ENCODE results near the gene LY6G6F.

Gene LY6G6F

DNA sequence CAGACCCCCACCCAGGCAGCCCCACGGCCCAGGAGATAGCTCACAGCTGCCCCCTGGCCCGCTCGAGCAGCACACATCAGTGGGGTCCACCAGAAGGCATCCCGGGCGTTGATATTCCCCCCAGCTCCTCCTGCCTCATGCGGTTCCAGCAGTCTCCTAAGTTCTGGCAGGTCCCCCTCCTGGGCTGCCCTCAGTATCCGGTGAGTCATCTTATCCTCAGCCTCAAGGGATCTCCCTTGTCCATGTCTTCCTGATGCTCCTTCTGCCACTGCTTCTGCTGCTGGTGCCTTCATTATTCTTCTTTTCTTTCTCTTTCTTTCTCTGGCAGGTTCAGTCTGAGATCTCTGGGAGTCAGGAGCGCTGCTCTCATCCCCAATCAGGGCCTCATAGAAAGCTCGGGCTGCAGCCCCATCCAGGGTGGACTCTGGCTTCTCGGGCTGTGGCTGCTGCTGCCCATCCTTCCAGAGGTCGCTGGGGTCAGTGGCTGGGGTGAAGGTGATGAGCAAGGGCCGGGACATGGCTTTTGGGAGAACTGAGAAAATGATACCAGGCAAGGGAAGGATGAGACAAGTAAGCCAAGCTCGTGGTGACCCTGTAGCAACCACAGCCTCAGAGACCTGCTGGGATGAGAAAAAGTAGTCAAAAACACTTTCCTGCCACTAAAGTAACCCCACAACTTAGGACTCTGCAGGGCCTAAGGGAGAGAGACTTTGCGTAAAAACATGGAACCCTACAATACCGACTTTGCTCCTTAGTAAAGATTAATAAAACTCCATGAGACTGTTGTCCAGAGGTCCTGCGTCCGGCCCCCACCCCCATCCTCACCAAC lies 42.5 kb upstream of the LY6G6F start:
- Mint-ChIP-seq H3K4me3 (peak overlapping the region; percentile 93), H3K4me1 (peaks cover 73% of the 10 kb centered on the region), H3K27me3 (ENCODE audit: low read depth, poor library complexity) (peaks cover 8% of the 10 kb centered on the region), H3K27ac (peak overlapping the region; percentile 96), H3K36me3 (ENCODE audit: low read depth) (peaks cover 43% of the 10 kb centered on the region), H3K9me3 (no peaks in the 10 kb centered on the region)
- DNase-seq = no peak
- TF ChIP-seq, protein P1, sequence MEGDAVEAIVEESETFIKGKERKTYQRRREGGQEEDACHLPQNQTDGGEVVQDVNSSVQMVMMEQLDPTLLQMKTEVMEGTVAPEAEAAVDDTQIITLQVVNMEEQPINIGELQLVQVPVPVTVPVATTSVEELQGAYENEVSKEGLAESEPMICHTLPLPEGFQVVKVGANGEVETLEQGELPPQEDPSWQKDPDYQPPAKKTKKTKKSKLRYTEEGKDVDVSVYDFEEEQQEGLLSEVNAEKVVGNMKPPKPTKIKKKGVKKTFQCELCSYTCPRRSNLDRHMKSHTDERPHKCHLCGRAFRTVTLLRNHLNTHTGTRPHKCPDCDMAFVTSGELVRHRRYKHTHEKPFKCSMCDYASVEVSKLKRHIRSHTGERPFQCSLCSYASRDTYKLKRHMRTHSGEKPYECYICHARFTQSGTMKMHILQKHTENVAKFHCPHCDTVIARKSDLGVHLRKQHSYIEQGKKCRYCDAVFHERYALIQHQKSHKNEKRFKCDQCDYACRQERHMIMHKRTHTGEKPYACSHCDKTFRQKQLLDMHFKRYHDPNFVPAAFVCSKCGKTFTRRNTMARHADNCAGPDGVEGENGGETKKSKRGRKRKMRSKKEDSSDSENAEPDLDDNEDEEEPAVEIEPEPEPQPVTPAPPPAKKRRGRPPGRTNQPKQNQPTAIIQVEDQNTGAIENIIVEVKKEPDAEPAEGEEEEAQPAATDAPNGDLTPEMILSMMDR (IDR thresholded peaks at IDR 0.05) = no peak

DNA sequence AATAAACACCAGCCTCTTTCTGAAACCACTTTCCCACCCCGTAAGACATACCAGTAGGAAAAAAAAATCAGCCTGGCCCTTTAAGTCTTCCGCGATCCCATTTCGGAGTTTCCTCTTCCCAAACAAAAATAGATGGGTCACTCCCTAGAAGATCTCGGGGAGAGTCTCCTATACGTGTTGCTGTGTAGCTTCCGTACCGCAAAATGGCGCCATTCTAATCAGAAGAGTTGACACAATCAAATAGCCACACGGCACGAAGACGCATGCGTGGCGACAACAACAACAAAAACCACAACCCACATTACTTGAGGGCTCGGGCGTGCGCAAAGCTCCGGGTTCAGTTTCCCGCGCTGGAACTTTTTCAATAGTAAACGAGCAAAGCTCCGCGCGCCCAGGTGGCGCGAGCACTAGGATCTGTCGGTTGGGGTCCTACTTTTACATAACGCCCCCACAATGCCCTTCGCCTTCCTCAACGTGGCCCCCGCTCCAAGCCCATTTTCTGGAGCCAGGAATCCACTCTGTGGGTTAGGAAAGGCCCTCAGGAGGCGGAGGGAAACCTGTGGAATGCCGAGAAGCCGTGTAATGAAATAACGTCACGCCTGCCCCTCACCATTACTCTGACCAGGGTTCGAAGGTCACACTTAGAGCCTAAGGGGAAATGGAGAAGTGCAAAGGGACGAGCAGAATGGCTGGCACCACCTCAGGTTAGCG lies 41.7 kb upstream of the LY6G6F start, which contains the start of gene GPANK1:
Gene GPANK1 (minus strand): TSS at position 208 of the 711 bp plus-strand sequence. CDS start 519 bp downstream, outside the sequence.
- H3K9me3 Mint-ChIP-seq = no peaks in the 10 kb centered on the region
- peaks cover 65% of the 10 kb centered on the region for H3K4me1 Mint-ChIP-seq
- DNase-seq = peak; percentile 68
- H3K27ac Mint-ChIP-seq = peak within 1 kb of the TSS; percentile 96
- H3K36me3 Mint-ChIP-seq (ENCODE audit: low read depth) = peaks cover 43% of the 10 kb centered on the region
- TF ChIP-seq, protein P1 (IDR thresholded peaks at IDR 0.05) = no peak
- H3K4me3 Mint-ChIP-seq = peak within 1 kb of the TSS; percentile 93
- H3K27me3 Mint-ChIP-seq (ENCODE audit: low read depth, poor library complexity) = peaks cover 8% of the 10 kb centered on the region

DNA sequence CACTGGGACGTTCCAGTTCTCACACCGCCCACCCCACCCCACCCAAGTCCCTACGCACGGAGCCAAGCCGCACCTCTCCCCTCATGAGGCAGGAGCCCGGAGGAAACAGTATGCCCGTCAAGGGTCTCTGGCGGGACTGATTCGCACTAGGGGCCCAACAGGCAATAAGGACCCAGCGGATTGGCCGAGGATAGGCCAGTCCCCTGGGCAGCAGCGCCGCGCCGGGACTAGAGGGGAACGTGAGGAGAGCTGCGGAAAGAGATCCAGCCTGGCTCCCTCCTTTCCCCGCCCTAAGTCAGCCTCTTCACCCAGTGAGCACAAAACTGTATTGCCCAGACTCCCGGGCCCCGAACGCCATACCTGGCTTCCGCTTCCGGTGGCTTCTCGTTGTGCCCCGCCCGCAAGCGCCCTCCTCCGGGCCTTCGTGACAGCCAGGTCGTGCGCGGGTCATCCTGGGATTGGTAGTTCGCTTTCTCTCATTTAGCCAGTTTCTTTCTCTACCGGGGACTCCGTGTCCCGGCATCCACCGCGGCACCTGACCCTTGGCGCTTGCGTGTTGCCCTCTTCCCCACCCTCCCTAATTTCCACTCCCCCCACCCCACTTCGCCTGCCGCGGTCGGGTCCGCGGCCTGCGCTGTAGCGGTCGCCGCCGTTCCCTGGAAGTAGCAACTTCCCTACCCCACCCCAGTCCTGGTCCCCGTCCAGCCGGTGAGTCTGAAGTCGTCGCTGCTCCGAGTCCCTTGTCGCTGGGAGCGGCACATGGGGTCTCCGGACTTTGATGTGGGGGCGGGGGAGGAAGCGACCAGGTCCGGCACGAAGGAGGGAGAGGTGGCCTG lies 40.9 kb upstream of the LY6G6F start, which contains the start of gene CSNK2B:
Gene CSNK2B (plus strand): TSS at position 580 of the 836 bp plus-strand sequence. CDS start 752 bp downstream, outside the sequence.
- Mint-ChIP-seq H3K27me3 (ENCODE audit: low read depth, poor library complexity) (peaks cover 8% of the 10 kb centered on the region), H3K27ac (peak within 1 kb of the TSS; percentile 96), H3K9me3 (no peaks in the 10 kb centered on the region), H3K4me1 (peaks cover 58% of the 10 kb centered on the region), H3K4me3 (peak within 1 kb of the TSS; percentile 93), H3K36me3 (ENCODE audit: low read depth) (peaks cover 50% of the 10 kb centered on the region)
- peak; percentile 95 for DNase-seq
- TF ChIP-seq, protein P1 (IDR thresholded peaks at IDR 0.05) = no peak

DNA sequence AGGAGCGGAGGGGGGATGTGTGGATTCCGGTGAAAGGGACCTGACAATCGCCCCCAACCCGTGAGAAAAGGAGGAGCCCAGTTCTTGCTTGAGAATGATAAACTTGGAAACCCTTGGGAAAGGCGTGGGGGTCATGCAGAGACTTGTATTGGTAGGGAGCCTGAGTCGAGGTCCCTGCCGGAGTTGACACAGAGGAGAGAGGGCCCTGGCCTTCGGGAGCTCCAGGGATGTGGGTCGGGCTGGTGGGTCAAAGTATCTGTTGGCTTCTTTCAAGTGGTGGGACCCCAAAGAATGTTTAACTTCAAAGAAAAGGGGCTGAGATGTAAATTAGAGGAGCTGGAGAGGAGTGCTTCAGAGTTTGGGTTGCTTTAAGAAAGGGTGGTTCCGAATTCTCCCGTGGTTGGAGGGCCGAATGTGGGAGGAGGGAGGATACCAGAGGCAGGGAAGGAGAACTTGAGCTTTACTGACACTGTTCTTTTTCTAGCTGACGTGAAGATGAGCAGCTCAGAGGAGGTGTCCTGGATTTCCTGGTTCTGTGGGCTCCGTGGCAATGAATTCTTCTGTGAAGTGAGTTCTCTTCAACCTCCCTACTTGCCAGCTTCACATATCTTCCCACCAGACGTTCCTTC lies 40.2 kb upstream of the LY6G6F start:
- Mint-ChIP-seq H3K36me3 (ENCODE audit: low read depth) (peaks cover 57% of the 10 kb centered on the region), H3K27ac (peak overlapping the region; percentile 96), H3K4me1 (peaks cover 51% of the 10 kb centered on the region), H3K27me3 (ENCODE audit: low read depth, poor library complexity) (peaks cover 8% of the 10 kb centered on the region), H3K4me3 (peak overlapping the region; percentile 93), H3K9me3 (no peaks in the 10 kb centered on the region)
- TF ChIP-seq, protein P1 (IDR thresholded peaks at IDR 0.05) = no peak
- no peak for DNase-seq

DNA sequence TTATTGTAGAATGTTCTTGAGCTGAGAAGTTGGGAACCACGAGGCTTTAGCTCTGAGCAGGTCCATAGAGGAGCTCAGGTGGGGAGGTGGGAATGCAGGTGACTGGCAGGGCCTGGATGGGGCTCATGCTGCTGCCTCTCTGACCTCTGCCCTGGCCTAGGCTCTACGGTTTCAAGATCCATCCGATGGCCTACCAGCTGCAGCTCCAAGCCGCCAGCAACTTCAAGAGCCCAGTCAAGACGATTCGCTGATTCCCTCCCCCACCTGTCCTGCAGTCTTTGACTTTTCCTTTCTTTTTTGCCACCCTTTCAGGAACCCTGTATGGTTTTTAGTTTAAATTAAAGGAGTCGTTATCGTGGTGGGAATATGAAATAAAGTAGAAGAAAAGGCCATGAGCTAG lies 37.0 kb upstream of the LY6G6F start, which contains the start of gene LY6G5B:
Gene LY6G5B (plus strand): TSS at position 301 of the 400 bp plus-strand sequence. CDS start 975 bp downstream, outside the sequence.
- Mint-ChIP-seq H3K4me1 (peaks cover 22% of the 10 kb centered on the region), H3K9me3 (no peaks in the 10 kb centered on the region), H3K27ac (peak within 1 kb of the TSS; percentile 68), H3K4me3 (no peak within 1 kb of the TSS), H3K36me3 (ENCODE audit: low read depth) (peaks cover 62% of the 10 kb centered on the region), H3K27me3 (ENCODE audit: low read depth, poor library complexity) (peaks cover 7% of the 10 kb centered on the region)
- TF ChIP-seq, protein P1 (IDR thresholded peaks at IDR 0.05) = no peak
- DNase-seq = no peak
